Measurements from ENCODE around the gene DIP2C.

The DIP2C gene

GRCh38 chr10:472241-472910 lies 217.1 kb downstream of the DIP2C start:
- no peak overlapping the region for H3K27ac ChIP-seq (ENCODE audit: low read depth, low read length)
- H4K91ac ChIP-seq (ENCODE audit: low read depth, low read length), result no peak overlapping the region
- H4K8ac ChIP-seq (ENCODE audit: low read depth, low read length), result no peak overlapping the region
- H3K4me2 ChIP-seq (ENCODE audit: low read length), result no peak overlapping the region
- H3K9me3 ChIP-seq (ENCODE audit: insufficient read depth, low read depth, low read length), result no peaks in the 10 kb centered on the region
- H2BK12ac ChIP-seq (ENCODE audit: low read length), result no peak overlapping the region
- H3K4me3 ChIP-seq (ENCODE audit: low read depth, low read length), result no peak overlapping the region
- H3K9ac ChIP-seq (ENCODE audit: low read length), result no peak overlapping the region
- no peak for DNase-seq
- H2AK5ac ChIP-seq (ENCODE audit: low read length), result no peak overlapping the region
- H2AFZ ChIP-seq (ENCODE audit: insufficient read depth, low read length, poor library complexity), result no peak overlapping the region
- H3K4ac ChIP-seq (ENCODE audit: low read depth, low read length), result no peak overlapping the region
- H2BK120ac ChIP-seq (ENCODE audit: insufficient read depth, low read length, poor library complexity), result no peak overlapping the region
- H3K79me1 ChIP-seq (ENCODE audit: low read length), result no peaks in the 10 kb centered on the region
- no peak overlapping the region for H3K18ac ChIP-seq (ENCODE audit: low read length)
- no CpG with 5 or more reads among the region's 31 CpGs for WGBS (ENCODE audit: extremely low coverage, insufficient coverage, insufficient read length)
- H3K27me3 ChIP-seq (ENCODE audit: insufficient read depth, low read length), result no peaks in the 10 kb centered on the region
- H4K12ac ChIP-seq (ENCODE audit: low read depth, low read length), result no peak overlapping the region
- peaks cover 0 to 2% of the 10 kb centered on the region in 2 experiments for H3K4me1 ChIP-seq (ENCODE audit: control insufficient read depth in 1 of 2, insufficient read depth in 2 of 2, low read length in 2 of 2)
- peaks cover 8 to 15% of the 10 kb centered on the region in 2 experiments for H3K36me3 ChIP-seq (ENCODE audit: control insufficient read depth in 1 of 2, insufficient read depth in 2 of 2, low read length in 2 of 2)
- no peaks in the 10 kb centered on the region for H3K79me2 ChIP-seq (ENCODE audit: control insufficient read depth, insufficient read depth, low read length, poor library complexity)
- H2BK5ac ChIP-seq (ENCODE audit: low read depth, low read length, poor library complexity), result no peak overlapping the region
- H3K14ac ChIP-seq (ENCODE audit: low read length), result no peak overlapping the region
- H3K23ac ChIP-seq (ENCODE audit: low read length), result no peak overlapping the region

- H3K4me1 ChIP-seq (ENCODE audit: control insufficient read depth in 1 of 2, insufficient read depth in 2 of 2, low read length in 2 of 2), result no peaks in the 10 kb centered on the region
- H3K23ac ChIP-seq (ENCODE audit: low read length), result no peak overlapping the region
- no peak for DNase-seq
- no peak overlapping the region for H2BK5ac ChIP-seq (ENCODE audit: low read depth, low read length, poor library complexity)
- peaks cover 8 to 15% of the 10 kb centered on the region in 2 experiments for H3K36me3 ChIP-seq (ENCODE audit: control insufficient read depth in 1 of 2, insufficient read depth in 2 of 2, low read length in 2 of 2)
- H3K4me2 ChIP-seq (ENCODE audit: low read length), result no peak overlapping the region
- no peak overlapping the region for H3K27ac ChIP-seq (ENCODE audit: low read depth, low read length)
- H2BK120ac ChIP-seq (ENCODE audit: insufficient read depth, low read length, poor library complexity), result no peak overlapping the region
- H3K4me3 ChIP-seq (ENCODE audit: low read depth, low read length), result no peak overlapping the region
- H4K8ac ChIP-seq (ENCODE audit: low read depth, low read length), result no peak overlapping the region
- no peak overlapping the region for H2AFZ ChIP-seq (ENCODE audit: insufficient read depth, low read length, poor library complexity)
- no peak overlapping the region for H3K9ac ChIP-seq (ENCODE audit: low read length)
- no peak overlapping the region for H2AK5ac ChIP-seq (ENCODE audit: low read length)
- no peak overlapping the region for H3K18ac ChIP-seq (ENCODE audit: low read length)
- no CpG with 5 or more reads among the region's 20 CpGs for WGBS (ENCODE audit: extremely low coverage, insufficient coverage, insufficient read length)
- H3K9me3 ChIP-seq (ENCODE audit: insufficient read depth, low read depth, low read length), result no peaks in the 10 kb centered on the region
- H4K12ac ChIP-seq (ENCODE audit: low read depth, low read length), result no peak overlapping the region
- H3K27me3 ChIP-seq (ENCODE audit: insufficient read depth, low read length), result no peaks in the 10 kb centered on the region
- H3K14ac ChIP-seq (ENCODE audit: low read length), result no peak overlapping the region
- H4K91ac ChIP-seq (ENCODE audit: low read depth, low read length), result no peak overlapping the region
- H3K79me1 ChIP-seq (ENCODE audit: low read length), result no peaks in the 10 kb centered on the region
- no peaks in the 10 kb centered on the region for H3K79me2 ChIP-seq (ENCODE audit: control insufficient read depth, insufficient read depth, low read length, poor library complexity)
- no peak overlapping the region for H2BK12ac ChIP-seq (ENCODE audit: low read length)
- H3K4ac ChIP-seq (ENCODE audit: low read depth, low read length), result no peak overlapping the region
Measured at GRCh38 chr10:470339-471003, 219.0 kb downstream of the DIP2C start.

- H3K27me3 ChIP-seq (ENCODE audit: insufficient read depth, low read length), result no peaks in the 10 kb centered on the region
- no peak overlapping the region for H3K14ac ChIP-seq (ENCODE audit: low read length)
- WGBS (ENCODE audit: extremely low coverage, insufficient coverage, insufficient read length), result 100% methylated on average over 3 of the region's 10 CpGs
- no peaks in the 10 kb centered on the region for H3K4me1 ChIP-seq (ENCODE audit: control insufficient read depth in 1 of 2, insufficient read depth in 2 of 2, low read length in 2 of 2)
- no peaks in the 10 kb centered on the region for H3K9me3 ChIP-seq (ENCODE audit: insufficient read depth, low read depth, low read length)
- no peak overlapping the region for H3K4ac ChIP-seq (ENCODE audit: low read depth, low read length)
- no peak overlapping the region for H4K8ac ChIP-seq (ENCODE audit: low read depth, low read length)
- no peak overlapping the region for H2BK120ac ChIP-seq (ENCODE audit: insufficient read depth, low read length, poor library complexity)
- no peak overlapping the region for H3K18ac ChIP-seq (ENCODE audit: low read length)
- H3K4me3 ChIP-seq (ENCODE audit: low read depth, low read length), result no peak overlapping the region
- H3K9ac ChIP-seq (ENCODE audit: low read length), result no peak overlapping the region
- H3K23ac ChIP-seq (ENCODE audit: low read length), result no peak overlapping the region
- H3K27ac ChIP-seq (ENCODE audit: low read depth, low read length), result no peak overlapping the region
- H2AFZ ChIP-seq (ENCODE audit: insufficient read depth, low read length, poor library complexity), result no peak overlapping the region
- no peak overlapping the region for H4K91ac ChIP-seq (ENCODE audit: low read depth, low read length)
- no peak overlapping the region for H2AK5ac ChIP-seq (ENCODE audit: low read length)
- no peak overlapping the region for H3K4me2 ChIP-seq (ENCODE audit: low read length)
- no peaks in the 10 kb centered on the region for H3K79me2 ChIP-seq (ENCODE audit: control insufficient read depth, insufficient read depth, low read length, poor library complexity)
- H2BK5ac ChIP-seq (ENCODE audit: low read depth, low read length, poor library complexity), result no peak overlapping the region
- peaks cover 8 to 15% of the 10 kb centered on the region in 2 experiments for H3K36me3 ChIP-seq (ENCODE audit: control insufficient read depth in 1 of 2, insufficient read depth in 2 of 2, low read length in 2 of 2)
- no peak overlapping the region for H2BK12ac ChIP-seq (ENCODE audit: low read length)
- no peak overlapping the region for H4K12ac ChIP-seq (ENCODE audit: low read depth, low read length)
- H3K79me1 ChIP-seq (ENCODE audit: low read length), result no peaks in the 10 kb centered on the region
- no peak for DNase-seq
Measured at GRCh38 chr10:469947-470338, 219.5 kb downstream of the DIP2C start.

GRCh38 chr10:459743-460142 lies 229.7 kb downstream of the DIP2C start:
- Histone ChIP-seq H3K4me2 (ENCODE audit: low read length) (no peak overlapping the region), H3K27ac (ENCODE audit: low read depth, low read length) (no peak overlapping the region), H3K4me1 (ENCODE audit: control insufficient read depth in 1 of 2, insufficient read depth in 2 of 2, low read length in 2 of 2) (peaks cover 0 to 7% of the 10 kb centered on the region in 2 experiments), H4K8ac (ENCODE audit: low read depth, low read length) (no peak overlapping the region), H3K79me2 (ENCODE audit: control insufficient read depth, insufficient read depth, low read length, poor library complexity) (no peaks in the 10 kb centered on the region), H4K91ac (ENCODE audit: low read depth, low read length) (no peak overlapping the region), H2AFZ (ENCODE audit: insufficient read depth, low read length, poor library complexity) (no peak overlapping the region), H3K79me1 (ENCODE audit: low read length) (no peaks in the 10 kb centered on the region), H3K9ac (ENCODE audit: low read length) (no peak overlapping the region), H3K36me3 (ENCODE audit: control insufficient read depth in 1 of 2, insufficient read depth in 2 of 2, low read length in 2 of 2) (peaks cover 0 to 3% of the 10 kb centered on the region in 2 experiments), H3K9me3 (ENCODE audit: insufficient read depth, low read depth, low read length) (peaks cover 8% of the 10 kb centered on the region), H3K14ac (ENCODE audit: low read length) (no peak overlapping the region), H3K23ac (ENCODE audit: low read length) (no peak overlapping the region), H3K4me3 (ENCODE audit: low read depth, low read length) (no peak overlapping the region), H2BK120ac (ENCODE audit: insufficient read depth, low read length, poor library complexity) (no peak overlapping the region), H3K27me3 (ENCODE audit: insufficient read depth, low read length) (no peaks in the 10 kb centered on the region), H3K4ac (ENCODE audit: low read depth, low read length) (no peak overlapping the region), H2BK12ac (ENCODE audit: low read length) (no peak overlapping the region), H2AK5ac (ENCODE audit: low read length) (no peak overlapping the region), H4K12ac (ENCODE audit: low read depth, low read length) (no peak overlapping the region), H2BK5ac (ENCODE audit: low read depth, low read length, poor library complexity) (no peak overlapping the region), H3K18ac (ENCODE audit: low read length) (no peak overlapping the region)
- DNase-seq, result no peak
- no CpG with 5 or more reads among the region's 12 CpGs for WGBS (ENCODE audit: extremely low coverage, insufficient coverage, insufficient read length)

Measured in trophoblast cell (in vitro differentiated cells and primary cell).